Keratinocyte (primary cell): ENCODE measurements around the gene SMAD5. TPM values are rescaled to one million over a fixed set of nuclear protein-coding genes. Genes with fewer than 3 reads are reported as not detected.

Source experiments
- DNase-seq: peaks from one replicate; pipeline ENCODE4 v3.0.0-alpha.2; 2011; ENCODE audit warnings: low read depth, missing footprints, low spot score
- FAIRE-seq: peaks from 2 replicates; lab custom pipeline; 2011; peaks lifted over from hg19 to GRCh38; lab: Jason Lieb, UNC
- H2AFZ ChIP-seq: 2 replicates; pipeline ENCODE4 v1.6.0; 2012; ENCODE audit warnings: low read length, control low read depth, inconsistent platforms; ENCODE audit not compliant: control insufficient read depth
- H3K27ac ChIP-seq: 2 replicates; pipeline ENCODE4 v1.5.1; 2011; ENCODE audit warnings: low read length; ENCODE audit not compliant: control insufficient read depth, insufficient read depth
- H3K27me3 ChIP-seq: 3 replicates; pipeline ENCODE4 v1.6.0; 2011; ENCODE audit warnings: low read length; ENCODE audit not compliant: control insufficient read depth, insufficient read depth; ENCODE audit errors: extremely low read depth
- H3K36me3 ChIP-seq, 2 experiments: 2 replicates in 1 of 2; 3 replicates in 1 of 2; pipeline ENCODE4 v1.5.1; 2011; ENCODE audit warnings: low read length in 2 of 2, mild to moderate bottlenecking in 1 of 2; ENCODE audit not compliant: control insufficient read depth in 2 of 2, insufficient read depth in 2 of 2; ENCODE audit errors: extremely low read depth in 1 of 2
- H3K4me1 ChIP-seq: 3 replicates; pipeline ENCODE4 v1.5.1; 2011; ENCODE audit warnings: low read length; ENCODE audit not compliant: control insufficient read depth, insufficient read depth; ENCODE audit errors: extremely low read depth
- H3K4me2 ChIP-seq: 3 replicates; pipeline ENCODE4 v1.6.0; 2011; ENCODE audit warnings: low read depth, low read length; ENCODE audit not compliant: control insufficient read depth, insufficient read depth; ENCODE audit errors: extremely low read depth
- H3K4me3 ChIP-seq, 3 experiments: fragments of 200-600 bp in 1 of 3; sonication (generic) in 1 of 3; 2 replicates in 2 of 3; 3 replicates in 1 of 3; pipeline ENCODE4 v1.5.1; 2011 to 2016; ENCODE audit warnings: low read length in 3 of 3, mild to moderate bottlenecking in 3 of 3, control low read depth in 2 of 3, inconsistent platforms in 1 of 3, low read depth in 1 of 3, mixed read lengths in 1 of 3, mixed run types in 1 of 3, moderate library complexity in 1 of 3; ENCODE audit not compliant: control insufficient read depth in 2 of 3, insufficient read depth in 2 of 3; ENCODE audit errors: extremely low read depth in 1 of 3
- H3K79me2 ChIP-seq: 2 replicates; pipeline ENCODE4 v1.6.0; 2012; ENCODE audit warnings: low read length; ENCODE audit not compliant: control insufficient read depth, insufficient read depth
- H3K9ac ChIP-seq: 3 replicates; pipeline ENCODE4 v1.6.0; 2011; ENCODE audit warnings: low read length; ENCODE audit not compliant: control insufficient read depth, insufficient read depth; ENCODE audit errors: extremely low read depth
- H3K9me1 ChIP-seq: 3 replicates; pipeline ENCODE4 v1.6.0; 2011; ENCODE audit warnings: low read length; ENCODE audit not compliant: control insufficient read depth, insufficient read depth; ENCODE audit errors: extremely low read depth
- H3K9me3 ChIP-seq: 2 replicates; pipeline ENCODE4 v1.5.1; 2012; ENCODE audit warnings: low read depth, low read length; ENCODE audit not compliant: control insufficient read depth
- H4K20me1 ChIP-seq: 3 replicates; pipeline ENCODE4 v1.6.0; 2011; ENCODE audit warnings: low read length; ENCODE audit not compliant: control insufficient read depth, insufficient read depth; ENCODE audit errors: extremely low read depth
- CTCF ChIP-seq, 3 experiments: IDR thresholded peaks in 1 of 3; conservative IDR thresholded peaks in 1 of 3; optimal IDR thresholded peaks in 1 of 3; 2 replicates in 2 of 3; 3 replicates in 1 of 3; pipeline versions ENCODE3 to v1.5.1; 2011; ENCODE audit warnings: low read length in 3 of 3, mild to moderate bottlenecking in 3 of 3, moderate library complexity in 2 of 3, control low read depth in 1 of 3, inconsistent platforms in 1 of 3; ENCODE audit not compliant: insufficient read depth in 2 of 3; ENCODE audit errors: extremely low read depth in 1 of 3
- EZH2 ChIP-seq: IDR thresholded peaks from one replicate; pipeline ENCODE4 v1.6.1; 2012; ENCODE audit warnings: inconsistent platforms, mild to moderate bottlenecking, low read length, moderate library complexity
- dilution Hi-C: fragments of 300-500 bp; cut with MboI; formaldehyde crosslinking; loops from one replicate; pipeline ENCODE4 v1.7.0; 2020; ENCODE audit warnings: low sequenced_read_pairs; ENCODE audit not compliant: extremely low pct_ligation_motif_present
- polyA plus RNA-seq, 5 experiments: library from polyadenylated mRNA; depleted of rRNA in 3 of 5; stranded (reverse) in 3 of 5; stranded (forward) in 1 of 5; unstranded in 1 of 5; fragments of >200 nt; gene quantifications; 1 replicate in 1 of 5; 2 replicates in 3 of 5; 3 replicates in 1 of 5; pipeline versions ENCODE4 v1.2.1 to v1.2.3, GENCODE V29; 2011 to 2012; ENCODE audit warnings: missing spikeins in 2 of 5, low read depth in 1 of 5, low replicate concordance in 1 of 5

SMAD5 gene
- polyA plus RNA-seq, 1 donor (not counting 4 experiments of a cell fraction or from before 2014, with no cell fraction given), result 72.1 TPM

- Histone ChIP-seq H3K4me3 (no peak overlapping the region), H3K36me3 (peaks cover 7 to 11% of the 10 kb centered on the region in 2 experiments), H3K79me2 (peaks cover 26% of the 10 kb centered on the region), H3K9me3 (no peaks in the 10 kb centered on the region), H3K27me3 (no peaks in the 10 kb centered on the region), H3K27ac (no peak overlapping the region), H3K9me1 (no peaks in the 10 kb centered on the region), H3K4me1 (no peaks in the 10 kb centered on the region), H3K9ac (no peak overlapping the region), H4K20me1 (no peaks in the 10 kb centered on the region), H2AFZ (no peak overlapping the region), H3K4me2 (no peak overlapping the region)
- FAIRE-seq (no peak), DNase-seq (no peak)
- dilution Hi-C loops, result no loop called here
- no peak for TF ChIP-seq CTCF (optimal IDR thresholded peaks at IDR 0.05 in 1 of 3, IDR thresholded peaks at IDR 0.05 in 1 of 3, conservative IDR thresholded peaks at IDR 0.05 in 1 of 3; ENCODE audit: extremely low read depth in 1 of 3, insufficient read depth in 2 of 3, low read length in 3 of 3)
These were observed 31.6 kb downstream of the SMAD5 start for GRCh38 chr5:136164226-136164625.

GRCh38 chr5:136166909-136167308 is 34.3 kb downstream of the SMAD5 start:
- Histone ChIP-seq H3K4me2 (no peak overlapping the region), H3K9me1 (no peaks in the 10 kb centered on the region), H3K9ac (no peak overlapping the region), H3K4me3 (no peak overlapping the region), H3K27ac (no peak overlapping the region), H2AFZ (no peak overlapping the region), H3K9me3 (no peaks in the 10 kb centered on the region), H3K79me2 (peaks cover 17% of the 10 kb centered on the region), H3K27me3 (no peaks in the 10 kb centered on the region), H4K20me1 (no peaks in the 10 kb centered on the region), H3K4me1 (no peaks in the 10 kb centered on the region), H3K36me3 (peaks cover 5 to 9% of the 10 kb centered on the region in 2 experiments)
- no peak for TF ChIP-seq EZH2
- no peak for TF ChIP-seq CTCF (optimal IDR thresholded peaks at IDR 0.05 in 1 of 3, IDR thresholded peaks at IDR 0.05 in 1 of 3, conservative IDR thresholded peaks at IDR 0.05 in 1 of 3; ENCODE audit: extremely low read depth in 1 of 3, insufficient read depth in 2 of 3, low read length in 3 of 3)
- FAIRE-seq, result no peak
- no peak for DNase-seq
- dilution Hi-C loops, result no loop called here
